ENCODE data around the gene KRT222.

DNA sequence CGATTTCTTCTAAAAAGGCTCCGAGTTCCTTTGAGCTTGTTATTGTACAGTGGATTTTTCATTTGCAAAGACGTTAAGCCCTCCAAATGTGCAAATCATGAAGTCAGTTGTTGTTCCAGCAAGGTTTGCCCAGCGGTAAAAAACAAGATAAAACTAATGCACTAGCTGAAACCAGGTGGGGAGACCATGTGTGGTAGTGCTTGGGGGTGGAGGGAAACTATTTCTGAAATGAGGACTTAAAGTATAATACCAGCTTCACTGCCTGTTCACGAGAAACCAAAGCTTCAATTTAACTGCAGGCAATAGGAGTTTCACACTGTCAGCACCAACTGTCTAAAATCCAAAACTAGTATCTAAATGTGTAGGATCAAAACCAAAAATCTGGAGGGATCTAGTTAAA, 39.7 kb downstream of the KRT222 start:
- TF ChIP-seq, protein P1, sequence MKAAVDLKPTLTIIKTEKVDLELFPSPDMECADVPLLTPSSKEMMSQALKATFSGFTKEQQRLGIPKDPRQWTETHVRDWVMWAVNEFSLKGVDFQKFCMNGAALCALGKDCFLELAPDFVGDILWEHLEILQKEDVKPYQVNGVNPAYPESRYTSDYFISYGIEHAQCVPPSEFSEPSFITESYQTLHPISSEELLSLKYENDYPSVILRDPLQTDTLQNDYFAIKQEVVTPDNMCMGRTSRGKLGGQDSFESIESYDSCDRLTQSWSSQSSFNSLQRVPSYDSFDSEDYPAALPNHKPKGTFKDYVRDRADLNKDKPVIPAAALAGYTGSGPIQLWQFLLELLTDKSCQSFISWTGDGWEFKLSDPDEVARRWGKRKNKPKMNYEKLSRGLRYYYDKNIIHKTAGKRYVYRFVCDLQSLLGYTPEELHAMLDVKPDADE (CRISPR knock-in tag; IDR thresholded peaks at IDR 0.05) = no peak
- TF ChIP-seq, protein P2, sequence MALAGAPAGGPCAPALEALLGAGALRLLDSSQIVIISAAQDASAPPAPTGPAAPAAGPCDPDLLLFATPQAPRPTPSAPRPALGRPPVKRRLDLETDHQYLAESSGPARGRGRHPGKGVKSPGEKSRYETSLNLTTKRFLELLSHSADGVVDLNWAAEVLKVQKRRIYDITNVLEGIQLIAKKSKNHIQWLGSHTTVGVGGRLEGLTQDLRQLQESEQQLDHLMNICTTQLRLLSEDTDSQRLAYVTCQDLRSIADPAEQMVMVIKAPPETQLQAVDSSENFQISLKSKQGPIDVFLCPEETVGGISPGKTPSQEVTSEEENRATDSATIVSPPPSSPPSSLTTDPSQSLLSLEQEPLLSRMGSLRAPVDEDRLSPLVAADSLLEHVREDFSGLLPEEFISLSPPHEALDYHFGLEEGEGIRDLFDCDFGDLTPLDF (CRISPR knock-in tag; IDR thresholded peaks at IDR 0.05) = no peak
- TF ChIP-seq, protein P3, sequence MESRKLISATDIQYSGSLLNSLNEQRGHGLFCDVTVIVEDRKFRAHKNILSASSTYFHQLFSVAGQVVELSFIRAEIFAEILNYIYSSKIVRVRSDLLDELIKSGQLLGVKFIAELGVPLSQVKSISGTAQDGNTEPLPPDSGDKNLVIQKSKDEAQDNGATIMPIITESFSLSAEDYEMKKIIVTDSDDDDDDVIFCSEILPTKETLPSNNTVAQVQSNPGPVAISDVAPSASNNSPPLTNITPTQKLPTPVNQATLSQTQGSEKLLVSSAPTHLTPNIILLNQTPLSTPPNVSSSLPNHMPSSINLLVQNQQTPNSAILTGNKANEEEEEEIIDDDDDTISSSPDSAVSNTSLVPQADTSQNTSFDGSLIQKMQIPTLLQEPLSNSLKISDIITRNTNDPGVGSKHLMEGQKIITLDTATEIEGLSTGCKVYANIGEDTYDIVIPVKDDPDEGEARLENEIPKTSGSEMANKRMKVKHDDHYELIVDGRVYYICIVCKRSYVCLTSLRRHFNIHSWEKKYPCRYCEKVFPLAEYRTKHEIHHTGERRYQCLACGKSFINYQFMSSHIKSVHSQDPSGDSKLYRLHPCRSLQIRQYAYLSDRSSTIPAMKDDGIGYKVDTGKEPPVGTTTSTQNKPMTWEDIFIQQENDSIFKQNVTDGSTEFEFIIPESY (CRISPR knock-in tag; IDR thresholded peaks at IDR 0.05) = no peak
- no peak for TF ChIP-seq BRCA1 (CRISPR knock-in tag; IDR thresholded peaks at IDR 0.05)
- TF ChIP-seq KDM1A (CRISPR knock-in tag; IDR thresholded peaks at IDR 0.05) = no peak
- TF ChIP-seq NFE2L2 (IDR thresholded peaks at IDR 0.05; ENCODE audit: low read length) = no peak
- TF ChIP-seq NAIF1 (CRISPR knock-in tag; IDR thresholded peaks at IDR 0.05; ENCODE audit: borderline replicate concordance) = no peak
- no peak for TF ChIP-seq ZFP82 (CRISPR knock-in tag; IDR thresholded peaks at IDR 0.05; ENCODE audit: borderline replicate concordance)
- TF ChIP-seq, protein P4, sequence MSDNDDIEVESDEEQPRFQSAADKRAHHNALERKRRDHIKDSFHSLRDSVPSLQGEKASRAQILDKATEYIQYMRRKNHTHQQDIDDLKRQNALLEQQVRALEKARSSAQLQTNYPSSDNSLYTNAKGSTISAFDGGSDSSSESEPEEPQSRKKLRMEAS (IDR thresholded peaks at IDR 0.05) = no peak
- no peak for TF ChIP-seq ZNF224 (CRISPR knock-in tag; IDR thresholded peaks at IDR 0.05)
- no peak for TF ChIP-seq FOXA1 (IDR thresholded peaks at IDR 0.05)
- TF ChIP-seq FOXA1 (CRISPR knock-in tag; IDR thresholded peaks at IDR 0.05) = no peak
- no peak for TF ChIP-seq MXI1 (IDR thresholded peaks at IDR 0.05; ENCODE audit: borderline replicate concordance, low read depth, low read length)
- TF ChIP-seq, protein P5, sequence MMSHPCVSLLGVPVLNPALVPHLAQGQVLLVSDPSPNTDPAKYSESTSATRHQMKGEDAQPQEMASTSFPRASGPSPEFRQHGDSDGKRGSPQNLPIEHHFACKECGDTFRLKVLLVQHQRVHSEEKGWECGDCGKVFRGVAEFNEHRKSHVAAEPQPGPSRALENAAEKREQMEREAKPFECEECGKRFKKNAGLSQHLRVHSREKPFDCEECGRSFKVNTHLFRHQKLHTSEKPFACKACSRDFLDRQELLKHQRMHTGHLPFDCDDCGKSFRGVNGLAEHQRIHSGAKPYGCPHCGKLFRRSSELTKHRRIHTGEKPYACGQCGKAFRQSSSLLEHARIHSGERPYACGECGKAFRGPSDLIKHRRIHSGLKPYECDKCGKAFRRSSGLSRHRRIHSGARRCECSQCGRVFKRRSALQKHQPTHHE (CRISPR knock-in tag; IDR thresholded peaks at IDR 0.05; ENCODE audit: borderline replicate concordance) = no peak

Measured in HepG2 (cell line).